Measurements from ENCODE around the gene CIRBP. TPM values are rescaled to one million over a fixed set of nuclear protein-coding genes. Genes with fewer than 3 reads are reported as not detected.
A peak's percentile ranks its signal among the peaks of the same experiment; 100 is the strongest.

Gene CIRBP
- total and polyA plus RNA-seq, 2 of the 13 experiments (the other 11 are each of a cell fraction or from before 2014, with no cell fraction given): 133 to 140 TPM

GRCh38 chr19:1315470-1316166 lies 46.5 kb downstream of the CIRBP start (continued):
- TF ChIP-seq ETV6 (CRISPR knock-in tag; conservative IDR thresholded peaks at IDR 0.05): 0 out of 2 replicates have a peak, but pooled peaks have one; percentile 59
- no peak for TF ChIP-seq ASH2L (IDR thresholded peaks at IDR 0.05; ENCODE audit: insufficient read length, low read depth, low read length)
- no peak for TF ChIP-seq ZBTB8A (CRISPR knock-in tag; IDR thresholded peaks at IDR 0.05; ENCODE audit: borderline replicate concordance, low read depth)
- TF ChIP-seq GPN1 (CRISPR knock-in tag; IDR thresholded peaks at IDR 0.05; ENCODE audit: borderline replicate concordance): no peak
- TF ChIP-seq, protein P1, sequence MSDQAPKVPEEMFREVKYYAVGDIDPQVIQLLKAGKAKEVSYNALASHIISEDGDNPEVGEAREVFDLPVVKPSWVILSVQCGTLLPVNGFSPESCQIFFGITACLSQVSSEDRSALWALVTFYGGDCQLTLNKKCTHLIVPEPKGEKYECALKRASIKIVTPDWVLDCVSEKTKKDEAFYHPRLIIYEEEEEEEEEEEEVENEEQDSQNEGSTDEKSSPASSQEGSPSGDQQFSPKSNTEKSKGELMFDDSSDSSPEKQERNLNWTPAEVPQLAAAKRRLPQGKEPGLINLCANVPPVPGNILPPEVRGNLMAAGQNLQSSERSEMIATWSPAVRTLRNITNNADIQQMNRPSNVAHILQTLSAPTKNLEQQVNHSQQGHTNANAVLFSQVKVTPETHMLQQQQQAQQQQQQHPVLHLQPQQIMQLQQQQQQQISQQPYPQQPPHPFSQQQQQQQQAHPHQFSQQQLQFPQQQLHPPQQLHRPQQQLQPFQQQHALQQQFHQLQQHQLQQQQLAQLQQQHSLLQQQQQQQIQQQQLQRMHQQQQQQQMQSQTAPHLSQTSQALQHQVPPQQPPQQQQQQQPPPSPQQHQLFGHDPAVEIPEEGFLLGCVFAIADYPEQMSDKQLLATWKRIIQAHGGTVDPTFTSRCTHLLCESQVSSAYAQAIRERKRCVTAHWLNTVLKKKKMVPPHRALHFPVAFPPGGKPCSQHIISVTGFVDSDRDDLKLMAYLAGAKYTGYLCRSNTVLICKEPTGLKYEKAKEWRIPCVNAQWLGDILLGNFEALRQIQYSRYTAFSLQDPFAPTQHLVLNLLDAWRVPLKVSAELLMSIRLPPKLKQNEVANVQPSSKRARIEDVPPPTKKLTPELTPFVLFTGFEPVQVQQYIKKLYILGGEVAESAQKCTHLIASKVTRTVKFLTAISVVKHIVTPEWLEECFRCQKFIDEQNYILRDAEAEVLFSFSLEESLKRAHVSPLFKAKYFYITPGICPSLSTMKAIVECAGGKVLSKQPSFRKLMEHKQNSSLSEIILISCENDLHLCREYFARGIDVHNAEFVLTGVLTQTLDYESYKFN (CRISPR knock-in tag; conservative IDR thresholded peaks at IDR 0.05): no peak; the same call in 1 of the 2 replicates
- no peak for TF ChIP-seq FOXO4 (CRISPR knock-in tag; conservative IDR thresholded peaks at IDR 0.05)
- TF ChIP-seq ZNF441 (CRISPR knock-in tag; IDR thresholded peaks at IDR 0.05; ENCODE audit: borderline replicate concordance): no peak
- TF ChIP-seq BRD4 (CRISPR knock-in tag; IDR thresholded peaks at IDR 0.05): no peak
- no peak for TF ChIP-seq MYPOP (CRISPR knock-in tag; IDR thresholded peaks at IDR 0.05)
- peak; percentile 91; the same call in 1 of the 2 replicates for TF ChIP-seq ZSCAN21 (CRISPR knock-in tag; IDR thresholded peaks at IDR 0.05; ENCODE audit: borderline replicate concordance)
- TF ChIP-seq HOXA9 (CRISPR knock-in tag; IDR thresholded peaks at IDR 0.05; ENCODE audit: borderline replicate concordance): no peak
- TF ChIP-seq REXO4 (CRISPR knock-in tag; IDR thresholded peaks at IDR 0.05; ENCODE audit: borderline replicate concordance): no peak
- TF ChIP-seq ZNF335 (CRISPR knock-in tag; IDR thresholded peaks at IDR 0.05): no peak
- TF ChIP-seq, protein P2, sequence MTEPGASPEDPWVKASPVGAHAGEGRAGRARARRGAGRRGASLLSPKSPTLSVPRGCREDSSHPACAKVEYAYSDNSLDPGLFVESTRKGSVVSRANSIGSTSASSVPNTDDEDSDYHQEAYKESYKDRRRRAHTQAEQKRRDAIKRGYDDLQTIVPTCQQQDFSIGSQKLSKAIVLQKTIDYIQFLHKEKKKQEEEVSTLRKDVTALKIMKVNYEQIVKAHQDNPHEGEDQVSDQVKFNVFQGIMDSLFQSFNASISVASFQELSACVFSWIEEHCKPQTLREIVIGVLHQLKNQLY (CRISPR knock-in tag; IDR thresholded peaks at IDR 0.05): no peak
- no peak for TF ChIP-seq CBX1 (IDR thresholded peaks at IDR 0.05; ENCODE audit: low read depth)
- TF ChIP-seq, protein P3, sequence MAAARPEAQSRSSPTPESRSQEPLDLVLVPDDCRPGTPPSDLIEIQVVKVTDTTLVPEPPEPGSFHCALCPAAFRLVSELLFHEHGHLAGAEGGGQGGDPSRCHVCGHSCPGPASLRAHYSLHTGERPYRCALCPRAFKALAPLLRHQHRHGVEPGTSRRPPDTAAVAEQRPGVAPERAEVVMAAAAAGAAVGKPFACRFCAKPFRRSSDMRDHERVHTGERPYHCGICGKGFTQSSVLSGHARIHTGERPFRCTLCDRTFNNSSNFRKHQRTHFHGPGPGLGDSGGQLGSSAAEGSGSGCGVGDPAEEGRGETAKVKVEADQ (CRISPR knock-in tag; IDR thresholded peaks at IDR 0.05; ENCODE audit: borderline replicate concordance): no peak
- no peak for TF ChIP-seq ZNF629 (CRISPR knock-in tag; conservative IDR thresholded peaks at IDR 0.05)
- no peak for TF ChIP-seq KDM4B (CRISPR knock-in tag; IDR thresholded peaks at IDR 0.05)
- TF ChIP-seq TGIF2 (CRISPR knock-in tag; IDR thresholded peaks at IDR 0.05): 0 out of 2 replicates have a peak, but pooled peaks have one; percentile 41
- no peak for TF ChIP-seq DPF2 (CRISPR knock-in tag; IDR thresholded peaks at IDR 0.05; ENCODE audit: borderline replicate concordance, low read depth)
- no peak for TF ChIP-seq ZNF33A (CRISPR knock-in tag; IDR thresholded peaks at IDR 0.05; ENCODE audit: borderline replicate concordance)

Data from HepG2 (cell line).